ENCODE measurements around the gene EVC.

Gene EVC

GRCh38 chr4:5757091-5757490 is 46.1 kb downstream of the EVC start:
- no peak for DNase-seq (ENCODE audit: low read depth)

DNA sequence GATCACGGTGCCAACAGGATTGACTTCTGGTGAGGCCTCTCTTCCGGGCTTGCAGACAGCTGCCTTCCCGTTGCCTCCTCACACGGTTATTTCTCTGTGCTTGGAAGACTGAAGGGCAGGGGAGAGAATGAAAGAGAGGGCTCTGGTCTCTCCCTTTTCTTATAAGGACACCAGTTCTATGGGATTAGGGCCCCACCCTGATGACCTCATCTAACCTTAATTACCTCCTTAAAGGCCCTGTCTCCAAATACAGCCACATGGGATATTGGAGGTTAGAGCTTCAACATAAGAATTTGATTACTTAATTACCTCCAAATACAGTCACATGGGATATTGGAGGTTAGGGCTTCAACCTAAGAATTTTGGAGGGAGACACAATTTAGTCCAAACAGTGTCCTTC is 46.5 kb downstream of the EVC start:
- DNase-seq (ENCODE audit: low read depth), result no peak

DNA sequence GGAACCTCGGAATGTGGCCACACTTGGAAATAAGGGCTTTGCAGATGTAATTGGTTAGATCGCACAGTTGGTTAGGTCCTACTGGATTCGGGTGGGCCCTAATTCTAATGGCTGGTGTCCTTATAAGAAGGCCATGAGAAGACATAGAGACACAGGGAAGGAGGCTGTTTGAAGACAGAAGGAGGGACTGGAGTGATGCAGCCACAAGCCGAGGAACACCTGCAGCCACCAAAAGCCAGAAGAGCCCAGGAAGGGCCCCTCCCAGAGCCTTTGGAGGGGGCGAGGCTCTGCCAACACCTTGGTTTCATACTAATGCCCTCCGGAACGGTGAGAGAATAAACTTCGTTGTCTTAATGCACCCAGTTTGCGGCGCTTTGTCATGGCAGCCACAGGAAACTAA is 47.0 kb downstream of the EVC start:
- no peak for DNase-seq (ENCODE audit: low read depth)

DNA sequence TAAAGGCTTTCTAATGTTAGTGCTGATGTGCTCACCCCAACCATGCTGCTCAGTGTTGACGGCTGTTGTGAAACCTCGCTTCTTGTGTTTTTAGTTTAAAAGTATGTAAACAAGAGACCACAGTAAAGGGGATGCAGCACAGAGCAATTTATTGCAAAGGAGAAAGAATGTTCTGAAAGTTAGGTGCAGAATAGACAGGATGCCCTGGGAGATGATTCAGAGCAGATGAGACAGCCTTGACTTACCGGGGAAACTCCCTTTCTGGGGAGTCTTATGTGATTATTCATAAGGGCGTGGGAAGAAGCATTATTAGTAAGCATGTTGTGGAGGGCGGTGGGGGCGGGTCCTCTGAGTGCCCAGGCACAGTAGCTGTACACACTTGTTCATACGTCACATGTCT is 47.7 kb downstream of the EVC start:
- no peak for DNase-seq (ENCODE audit: low read depth)

DNA sequence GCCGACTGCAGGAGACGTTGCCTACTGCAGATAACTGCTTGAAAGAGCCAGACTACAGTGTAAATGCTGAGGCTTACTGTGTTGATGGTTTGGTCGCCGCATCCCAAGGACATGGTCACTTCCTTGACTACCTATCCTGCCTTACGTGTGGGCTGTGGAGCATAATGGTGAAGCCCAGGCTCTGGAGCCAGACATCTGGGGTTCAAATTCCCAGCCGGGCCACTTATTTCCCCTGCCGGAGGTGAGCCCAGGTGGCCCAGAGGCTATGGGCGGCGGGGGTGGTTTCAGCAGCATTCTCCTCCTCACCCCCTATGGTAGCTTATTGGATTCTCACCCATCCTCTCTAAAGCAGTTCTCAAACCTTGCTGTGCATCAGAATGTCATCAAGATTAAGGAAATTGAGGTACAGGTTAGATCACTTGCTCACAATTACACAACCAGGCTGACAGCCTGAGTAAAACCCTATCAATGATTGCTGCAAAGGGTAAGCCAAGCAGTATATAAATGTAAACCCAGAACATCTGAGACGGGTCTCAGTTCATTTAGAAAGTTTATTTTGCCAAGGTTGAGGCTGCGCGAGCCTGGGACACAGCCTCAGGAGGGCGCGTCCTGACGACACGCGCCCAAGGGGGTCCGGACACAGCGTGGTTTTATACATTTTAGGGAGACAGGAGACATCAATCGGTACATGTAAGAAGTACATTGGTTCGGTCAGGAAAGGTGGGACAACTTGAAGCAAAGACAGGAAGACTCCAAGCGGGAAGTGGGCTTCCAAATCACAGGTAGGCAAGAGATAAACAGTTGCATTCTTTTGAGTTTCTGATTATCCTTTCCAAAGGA is 48.5 kb downstream of the EVC start:
- no peak for DNase-seq (ENCODE audit: low read depth)

DNA sequence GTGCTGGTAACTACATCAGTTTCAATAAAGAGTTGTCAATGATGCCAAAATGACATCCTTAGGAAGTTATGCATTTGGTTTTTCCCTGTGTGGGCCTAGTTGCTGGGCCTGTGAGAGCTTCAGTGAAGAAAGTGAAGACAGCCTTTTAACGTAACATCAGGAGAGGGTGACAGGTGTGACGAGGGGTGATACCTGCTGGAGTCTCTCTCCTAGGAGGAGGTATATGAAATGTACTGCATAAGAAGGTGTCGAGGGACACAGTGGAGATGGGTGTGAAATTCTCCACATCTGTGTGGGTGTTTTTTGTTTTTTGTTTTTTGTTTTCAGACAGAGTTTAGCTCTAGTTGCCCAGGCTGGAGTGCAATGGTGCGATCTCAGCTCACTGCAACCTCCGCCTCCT is 49.2 kb downstream of the EVC start:
- no peak for DNase-seq (ENCODE audit: low read depth)

DNA sequence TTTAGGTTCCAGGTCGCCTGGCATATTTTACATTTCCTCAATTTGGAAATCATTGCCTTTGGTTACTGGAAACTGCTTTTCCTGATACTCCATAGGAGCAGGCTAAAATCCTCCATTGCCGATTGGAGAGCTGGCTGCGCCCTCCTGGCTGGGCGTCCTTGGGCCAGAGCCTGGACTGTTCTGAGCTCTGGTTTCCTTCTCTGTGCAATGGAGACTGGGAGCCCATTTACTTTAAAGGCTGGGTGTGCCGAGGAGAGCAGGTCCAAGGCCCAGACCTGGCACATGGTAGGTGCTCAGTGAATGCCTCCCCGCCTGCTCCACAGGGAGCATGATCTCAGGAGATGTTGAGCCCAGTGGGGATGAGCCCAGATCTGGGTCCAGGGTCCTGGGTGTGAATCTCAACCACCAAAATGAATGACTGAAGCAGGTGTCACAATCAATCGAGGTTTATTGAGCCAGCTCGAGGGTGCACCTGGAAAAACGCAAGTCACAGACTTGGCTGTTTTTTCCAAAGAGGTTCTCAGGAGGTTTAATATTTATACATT is 50.0 kb downstream of the EVC start:
- DNase-seq (ENCODE audit: low read depth), result no peak

DNA sequence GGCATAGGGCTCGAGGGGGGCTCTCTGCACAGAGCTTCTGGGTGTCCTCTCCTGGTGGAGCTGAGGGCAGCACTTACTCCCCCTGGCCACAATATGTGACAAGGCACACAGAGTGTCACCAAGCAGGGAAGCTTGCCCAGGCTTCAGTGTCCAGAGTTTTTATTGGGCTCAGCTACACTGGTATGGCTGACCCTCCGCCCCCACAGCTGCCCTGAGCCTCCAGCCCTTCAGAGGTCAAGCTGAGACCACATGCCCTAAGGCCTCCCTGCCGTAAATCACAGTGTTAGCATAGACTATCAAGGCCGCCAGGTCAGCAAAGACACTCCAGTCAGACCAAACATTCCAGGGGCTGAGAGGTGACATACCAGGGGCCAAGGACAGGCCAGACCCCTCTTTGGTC is 59.0 kb downstream of the EVC start:
- no peak for DNase-seq (ENCODE audit: low read depth)

GRCh38 chr4:5772528-5773270 is 61.7 kb downstream of the EVC start:
- DNase-seq (ENCODE audit: low read depth), result no peak

DNA sequence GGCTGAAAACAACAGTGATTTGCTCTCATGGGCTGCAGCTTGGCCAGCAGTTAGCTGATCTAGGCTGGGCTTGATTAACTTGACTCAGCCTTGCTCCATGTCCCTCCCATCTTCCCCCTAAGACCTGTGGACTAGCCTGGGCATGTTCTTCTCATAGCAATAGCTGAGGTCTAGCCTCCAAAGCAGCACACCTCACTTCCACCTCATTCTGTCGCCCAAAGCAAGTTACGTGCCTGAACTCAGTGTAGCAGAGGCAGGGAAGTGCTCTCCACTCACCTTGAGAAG is 62.2 kb downstream of the EVC start:
- no peak for DNase-seq (ENCODE audit: low read depth)

- no peak for DNase-seq (ENCODE audit: low read depth)
These were observed 63.5 kb downstream of the EVC start for GRCh38 chr4:5774416-5775036.

- DNase-seq (ENCODE audit: low read depth), result no peak
These were observed 65.5 kb downstream of the EVC start for GRCh38 chr4:5776510-5776909.

- no peak for DNase-seq (ENCODE audit: low read depth)
These were observed 70.0 kb downstream of the EVC start for GRCh38 chr4:5780831-5781480.

DNA sequence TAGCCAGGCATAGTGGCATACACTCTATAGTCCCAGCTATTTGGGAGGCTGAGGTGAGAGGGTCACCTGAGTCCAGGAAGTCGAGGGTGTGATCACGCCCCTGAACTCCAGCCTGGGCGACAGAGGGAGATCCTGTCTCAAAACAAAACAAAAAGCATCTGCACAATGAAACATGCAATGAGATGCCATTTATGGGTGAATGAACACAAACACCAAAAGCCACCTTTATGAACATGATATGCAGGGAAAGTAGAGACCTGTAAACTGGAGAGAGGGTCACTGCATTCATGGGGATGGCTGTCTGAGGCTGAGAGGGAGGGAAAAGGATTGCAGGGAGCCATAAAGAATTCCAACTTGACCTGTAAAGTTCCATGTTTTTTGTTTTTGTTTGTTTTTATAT is 70.7 kb downstream of the EVC start:
- no peak for DNase-seq (ENCODE audit: low read depth)

- DNase-seq (ENCODE audit: low read depth), result no peak
These were observed 72.0 kb downstream of the EVC start for GRCh38 chr4:5782829-5783476.

- DNase-seq (ENCODE audit: low read depth), result no peak
These were observed 72.5 kb downstream of the EVC start for GRCh38 chr4:5783486-5783885.

DNA sequence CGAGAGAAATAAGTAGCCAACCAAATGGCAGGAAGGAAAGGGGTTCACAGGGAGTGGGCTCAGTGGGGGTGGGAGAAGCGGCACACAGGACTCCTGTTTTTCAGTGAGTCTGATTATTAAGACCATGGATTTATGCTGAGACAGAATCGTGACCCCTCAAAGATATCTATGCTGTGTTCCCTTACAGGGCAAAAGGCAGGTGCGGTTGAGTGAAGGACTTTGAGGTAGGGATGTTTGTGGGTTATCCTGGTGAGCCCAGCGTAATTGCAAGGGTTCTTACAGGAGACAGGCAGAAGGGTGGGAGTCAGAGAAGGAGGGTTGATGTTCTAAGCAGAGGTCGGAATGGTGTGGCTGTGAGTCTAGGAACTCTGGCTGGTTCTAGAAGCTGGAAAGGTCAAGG is 73.0 kb downstream of the EVC start:
- no peak for DNase-seq (ENCODE audit: low read depth)

- no peak for DNase-seq (ENCODE audit: low read depth)
These were observed 74.1 kb downstream of the EVC start for GRCh38 chr4:5784960-5785611.

- DNase-seq (ENCODE audit: low read depth), result no peak
These were observed 75.0 kb downstream of the EVC start for GRCh38 chr4:5785806-5786680.

GRCh38 chr4:5787311-5787710 is 76.3 kb downstream of the EVC start:
- DNase-seq (ENCODE audit: low read depth), result no peak

GRCh38 chr4:5788144-5788543 is 77.1 kb downstream of the EVC start:
- no peak for DNase-seq (ENCODE audit: low read depth)
